ENCODE measurements around the gene UGT1A9. TPM values are rescaled to one million over a fixed set of nuclear protein-coding genes. Genes with fewer than 3 reads are reported as not detected.
"Not testable (repeated sequence)": the region's sequence is repeated elsewhere in the genome, so short reads cannot be mapped to it uniquely, and the experiment has no call there.

The UGT1A9 gene
- polyA plus RNA-seq, 1 donor (not counting 4 experiments of a cell fraction or from before 2014, with no cell fraction given), result not detected

GRCh38 chr2:233655043-233655442 lies 16.7 kb upstream of the UGT1A9 start:
- dilution Hi-C loops (cut with MboI; ENCODE audit: extremely low pct_ligation_motif_present, low sequenced_read_pairs), result no loop called here
- H3K4me1 ChIP-seq (ENCODE audit: control insufficient read depth, extremely low read depth, insufficient read depth, low read length), result peaks cover 11% of the 10 kb centered on the region
- H3K9ac ChIP-seq (ENCODE audit: control insufficient read depth, extremely low read depth, insufficient read depth, low read length), result no peak overlapping the region
- no peaks in the 10 kb centered on the region for H3K9me1 ChIP-seq (ENCODE audit: control insufficient read depth, extremely low read depth, insufficient read depth, low read length)
- H3K9me3 ChIP-seq (ENCODE audit: control insufficient read depth, low read depth, low read length), result no peaks in the 10 kb centered on the region
- FAIRE-seq (no peak), DNase-seq (ENCODE audit: low read depth, low spot score) (no peak)
- no peak overlapping the region for H2AFZ ChIP-seq (ENCODE audit: control insufficient read depth, low read length)
- no peak overlapping the region for H3K4me3 ChIP-seq (ENCODE audit: control insufficient read depth in 2 of 3, extremely low read depth in 1 of 3, insufficient read depth in 2 of 3, low read depth in 1 of 3, low read length in 3 of 3)
- H3K4me2 ChIP-seq (ENCODE audit: control insufficient read depth, extremely low read depth, insufficient read depth, low read depth, low read length), result no peak overlapping the region
- H3K36me3 ChIP-seq (ENCODE audit: control insufficient read depth in 2 of 2, extremely low read depth in 1 of 2, insufficient read depth in 2 of 2, low read length in 2 of 2), result no peaks in the 10 kb centered on the region
- H3K27me3 ChIP-seq (ENCODE audit: control insufficient read depth, extremely low read depth, insufficient read depth, low read length), result no peaks in the 10 kb centered on the region
- H4K20me1 ChIP-seq (ENCODE audit: control insufficient read depth, extremely low read depth, insufficient read depth, low read length), result no peaks in the 10 kb centered on the region
- no peaks in the 10 kb centered on the region for H3K79me2 ChIP-seq (ENCODE audit: control insufficient read depth, insufficient read depth, low read length)
- TF ChIP-seq CTCF (optimal IDR thresholded peaks at IDR 0.05 in 1 of 3, IDR thresholded peaks at IDR 0.05 in 1 of 3, conservative IDR thresholded peaks at IDR 0.05 in 1 of 3; ENCODE audit: extremely low read depth in 1 of 3, insufficient read depth in 2 of 3, low read length in 3 of 3) (no peak), EZH2 (IDR thresholded peaks at IDR 0.05; ENCODE audit: low read length) (no peak)
- no peak overlapping the region for H3K27ac ChIP-seq (ENCODE audit: control insufficient read depth, insufficient read depth, low read length)

GRCh38 chr2:233655943-233656342 lies 15.8 kb upstream of the UGT1A9 start:
- H3K9me1 ChIP-seq (ENCODE audit: control insufficient read depth, extremely low read depth, insufficient read depth, low read length); H4K20me1 ChIP-seq (ENCODE audit: control insufficient read depth, extremely low read depth, insufficient read depth, low read length); dilution Hi-C loops (cut with MboI; ENCODE audit: extremely low pct_ligation_motif_present, low sequenced_read_pairs); H3K4me1 ChIP-seq (ENCODE audit: control insufficient read depth, extremely low read depth, insufficient read depth, low read length); H3K9ac ChIP-seq (ENCODE audit: control insufficient read depth, extremely low read depth, insufficient read depth, low read length); H2AFZ ChIP-seq (ENCODE audit: control insufficient read depth, low read length); H3K27me3 ChIP-seq (ENCODE audit: control insufficient read depth, extremely low read depth, insufficient read depth, low read length); DNase-seq (ENCODE audit: low read depth, low spot score); H3K27ac ChIP-seq (ENCODE audit: control insufficient read depth, insufficient read depth, low read length); H3K79me2 ChIP-seq (ENCODE audit: control insufficient read depth, insufficient read depth, low read length); FAIRE-seq; H3K9me3 ChIP-seq (ENCODE audit: control insufficient read depth, low read depth, low read length); H3K4me2 ChIP-seq (ENCODE audit: control insufficient read depth, extremely low read depth, insufficient read depth, low read depth, low read length); H3K4me3 ChIP-seq (ENCODE audit: control insufficient read depth in 2 of 3, extremely low read depth in 1 of 3, insufficient read depth in 2 of 3, low read depth in 1 of 3, low read length in 3 of 3); H3K36me3 ChIP-seq (ENCODE audit: control insufficient read depth in 2 of 2, extremely low read depth in 1 of 2, insufficient read depth in 2 of 2, low read length in 2 of 2): not testable (repeated sequence)

- Histone ChIP-seq H3K9me1 (ENCODE audit: control insufficient read depth, extremely low read depth, insufficient read depth, low read length) (no peaks in the 10 kb centered on the region), H3K79me2 (ENCODE audit: control insufficient read depth, insufficient read depth, low read length) (no peaks in the 10 kb centered on the region), H3K9me3 (ENCODE audit: control insufficient read depth, low read depth, low read length) (no peaks in the 10 kb centered on the region), H3K9ac (ENCODE audit: control insufficient read depth, extremely low read depth, insufficient read depth, low read length) (no peak overlapping the region), H3K27ac (ENCODE audit: control insufficient read depth, insufficient read depth, low read length) (no peak overlapping the region), H3K4me2 (ENCODE audit: control insufficient read depth, extremely low read depth, insufficient read depth, low read depth, low read length) (no peak overlapping the region), H3K27me3 (ENCODE audit: control insufficient read depth, extremely low read depth, insufficient read depth, low read length) (no peaks in the 10 kb centered on the region), H4K20me1 (ENCODE audit: control insufficient read depth, extremely low read depth, insufficient read depth, low read length) (no peaks in the 10 kb centered on the region), H3K4me1 (ENCODE audit: control insufficient read depth, extremely low read depth, insufficient read depth, low read length) (no peaks in the 10 kb centered on the region), H3K36me3 (ENCODE audit: control insufficient read depth in 2 of 2, extremely low read depth in 1 of 2, insufficient read depth in 2 of 2, low read length in 2 of 2) (no peaks in the 10 kb centered on the region), H2AFZ (ENCODE audit: control insufficient read depth, low read length) (no peak overlapping the region), H3K4me3 (ENCODE audit: control insufficient read depth in 2 of 3, extremely low read depth in 1 of 3, insufficient read depth in 2 of 3, low read depth in 1 of 3, low read length in 3 of 3) (no peak overlapping the region)
- dilution Hi-C loops (cut with MboI; ENCODE audit: extremely low pct_ligation_motif_present, low sequenced_read_pairs), result no loop called here
- FAIRE-seq (no peak), DNase-seq (ENCODE audit: low read depth, low spot score) (no peak)
- TF ChIP-seq CTCF (optimal IDR thresholded peaks at IDR 0.05 in 1 of 3, IDR thresholded peaks at IDR 0.05 in 1 of 3, conservative IDR thresholded peaks at IDR 0.05 in 1 of 3; ENCODE audit: extremely low read depth in 1 of 3, insufficient read depth in 2 of 3, low read length in 3 of 3) (no peak), EZH2 (IDR thresholded peaks at IDR 0.05; ENCODE audit: low read length) (no peak)
These were observed 15.3 kb upstream of the UGT1A9 start for GRCh38 chr2:233656443-233656842.

Data from keratinocyte (primary cell).